HG03196 (cell line): ENCODE data around the gene ANXA9.
A peak's percentile ranks its signal among the peaks of the same experiment; 100 is the strongest.

ENCODE experiments used
- ATAC-seq: cut with Tn5 transposase; IDR thresholded peaks from one replicate; pipeline ENCODE4 v1.9.1; 2021; ENCODE audit not compliant: unreplicated experiment

Gene ANXA9

DNA sequence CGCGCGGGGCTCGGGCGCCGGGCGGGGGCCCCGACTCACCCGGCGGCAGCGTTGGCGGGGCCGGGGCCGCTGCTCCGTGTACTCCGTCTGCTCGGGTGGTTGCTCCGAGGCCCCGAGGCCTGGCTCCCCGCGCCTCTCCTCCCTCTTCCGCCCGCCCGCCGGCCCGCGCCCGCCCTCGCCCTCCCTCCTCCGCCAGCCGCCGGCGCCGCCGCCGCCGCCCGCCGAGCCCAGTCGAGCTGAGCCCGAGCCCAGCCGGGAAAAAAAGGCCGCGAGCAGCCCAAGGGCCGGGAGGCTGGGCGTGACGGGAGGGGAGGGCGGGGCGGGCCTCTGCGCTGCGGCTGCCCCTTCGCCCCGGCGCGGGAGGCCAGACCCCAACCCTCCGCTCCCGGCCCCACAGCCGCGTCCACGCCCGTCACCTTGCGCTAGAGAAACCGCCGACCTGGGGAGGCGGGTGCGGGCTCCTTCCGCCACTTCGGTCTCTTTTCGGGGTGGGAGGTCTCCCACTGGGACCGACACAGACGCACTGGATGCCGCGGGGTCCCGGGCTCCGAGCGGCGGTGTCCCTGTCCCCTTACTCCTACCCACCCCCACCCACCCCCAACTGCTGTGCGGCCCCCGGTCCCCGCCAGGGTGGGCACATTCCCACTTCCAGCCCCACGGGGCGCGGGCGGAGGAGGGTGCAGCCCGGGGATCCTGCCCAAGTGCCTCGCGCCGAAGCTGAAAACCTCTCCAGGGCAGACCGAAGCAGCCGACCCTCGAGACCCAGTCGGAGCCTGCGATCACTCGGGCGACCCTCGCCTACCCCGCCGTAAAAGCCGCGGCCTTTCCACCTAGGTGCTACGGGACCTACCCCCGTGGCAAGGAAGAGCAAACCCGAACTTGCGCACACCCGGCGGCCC lies 7.3 kb upstream of the ANXA9 start, which contains the start of gene CERS2:
Gene CERS2, minus strand, starts transcription at position 256 of the 899 bp plus-strand sequence. CDS start 5,745 bp downstream, outside the sequence.
- peak; percentile 42 for ATAC-seq

DNA sequence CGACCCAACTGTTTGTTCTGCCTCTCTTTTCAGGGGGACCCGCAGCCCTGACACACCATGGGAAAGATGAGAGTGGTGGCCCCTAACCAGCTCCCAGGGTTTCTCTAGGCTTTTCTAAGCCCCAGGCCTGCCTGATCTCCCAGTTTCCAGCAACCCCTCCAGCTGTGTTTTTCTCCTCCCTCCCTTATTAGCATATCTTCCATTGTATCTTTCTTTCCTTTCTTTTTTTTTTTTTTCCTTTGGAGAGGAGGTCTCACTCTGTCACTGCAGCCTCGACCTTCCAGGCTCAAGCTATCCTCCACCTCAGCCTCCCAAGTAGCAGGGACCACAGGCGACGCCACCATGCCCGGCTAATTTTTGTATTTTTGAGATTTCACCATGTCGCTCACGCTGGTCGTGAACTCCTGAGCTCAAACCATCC lies 5.7 kb upstream of the ANXA9 start:
- ATAC-seq = no peak

DNA sequence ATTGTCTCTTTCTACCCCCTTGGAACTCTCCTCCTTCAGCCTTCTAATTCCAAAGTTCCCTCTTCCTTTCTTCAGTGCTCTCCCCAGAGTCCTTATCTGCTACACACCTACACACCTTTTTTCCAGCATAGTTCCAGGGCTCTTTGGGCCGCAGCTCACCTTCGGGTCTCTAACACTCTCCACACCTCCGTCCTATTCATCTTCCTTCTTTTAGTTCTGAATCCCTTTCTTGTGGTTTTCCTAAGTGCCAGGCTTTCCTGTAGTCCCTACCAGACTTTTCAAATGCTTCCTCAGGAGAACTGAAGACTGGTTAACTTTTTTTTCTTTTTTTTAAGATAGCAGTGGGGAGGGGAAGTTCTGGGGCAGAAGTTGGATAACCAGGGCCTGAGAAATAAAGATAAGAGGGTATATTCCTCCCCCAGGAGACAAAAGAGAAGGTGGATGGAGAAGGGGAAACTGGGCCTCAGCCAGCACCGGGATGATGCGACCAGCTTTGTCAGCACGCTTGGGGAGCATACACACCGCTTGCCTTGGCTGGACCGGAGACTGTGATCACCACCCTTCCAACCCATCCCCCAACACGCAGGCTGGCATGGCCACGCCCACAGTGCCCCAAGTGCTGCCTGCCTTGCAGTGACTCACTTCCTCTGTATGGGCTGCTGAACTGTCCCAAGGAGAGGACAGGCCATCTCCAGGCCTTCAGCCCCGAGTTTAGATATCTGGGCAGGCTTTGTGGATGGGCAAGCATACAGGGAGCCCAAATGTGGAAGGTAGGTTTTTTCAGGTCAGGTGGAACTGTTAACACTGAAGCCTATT lies 5.0 kb upstream of the ANXA9 start:
- no peak for ATAC-seq

DNA sequence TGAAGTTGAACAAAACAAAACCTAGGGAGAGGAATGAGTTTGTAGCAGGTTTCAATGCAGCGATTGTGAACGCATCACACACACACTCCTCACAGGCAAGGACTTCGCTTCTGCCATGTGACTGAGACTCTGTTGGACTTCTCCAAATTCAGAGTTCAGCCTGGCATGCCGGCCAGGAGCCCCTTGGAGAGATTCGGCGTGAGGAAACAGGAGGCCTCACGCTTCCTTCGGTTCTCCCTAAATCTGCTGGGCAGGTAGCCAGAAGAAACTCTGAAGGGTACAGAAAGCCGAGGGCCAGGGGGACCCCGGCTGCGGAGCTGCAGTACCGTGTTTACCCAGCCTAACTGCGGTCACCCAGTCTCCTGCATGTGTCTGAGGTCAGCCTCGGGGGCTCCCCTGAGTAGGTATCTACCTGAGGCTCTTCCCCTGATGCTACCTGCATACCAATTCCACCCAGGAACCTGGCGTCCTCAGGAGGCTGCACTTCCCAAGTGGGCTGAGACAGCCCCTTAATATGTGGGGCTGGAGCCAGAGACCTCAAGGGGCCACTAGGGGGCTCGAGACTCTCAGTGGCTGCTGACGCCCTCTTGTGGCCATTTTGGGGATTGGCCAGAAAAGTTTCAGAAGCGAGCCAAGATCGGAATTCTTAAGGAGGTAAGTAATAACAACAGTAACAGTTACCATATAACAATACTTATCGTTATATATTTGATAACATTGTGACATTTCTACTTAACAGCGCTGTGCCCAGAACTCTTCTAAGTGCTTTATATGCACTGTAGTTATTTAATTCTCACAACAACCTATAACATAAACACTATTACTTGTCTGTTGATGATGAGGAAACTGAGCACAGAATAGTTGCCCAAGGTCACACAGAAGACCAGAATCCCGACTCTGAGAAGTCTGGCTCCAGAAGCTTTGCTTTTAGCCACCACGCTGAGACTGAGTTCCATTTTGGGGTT lies 2.7 kb upstream of the ANXA9 start:
- ATAC-seq = no peak

DNA sequence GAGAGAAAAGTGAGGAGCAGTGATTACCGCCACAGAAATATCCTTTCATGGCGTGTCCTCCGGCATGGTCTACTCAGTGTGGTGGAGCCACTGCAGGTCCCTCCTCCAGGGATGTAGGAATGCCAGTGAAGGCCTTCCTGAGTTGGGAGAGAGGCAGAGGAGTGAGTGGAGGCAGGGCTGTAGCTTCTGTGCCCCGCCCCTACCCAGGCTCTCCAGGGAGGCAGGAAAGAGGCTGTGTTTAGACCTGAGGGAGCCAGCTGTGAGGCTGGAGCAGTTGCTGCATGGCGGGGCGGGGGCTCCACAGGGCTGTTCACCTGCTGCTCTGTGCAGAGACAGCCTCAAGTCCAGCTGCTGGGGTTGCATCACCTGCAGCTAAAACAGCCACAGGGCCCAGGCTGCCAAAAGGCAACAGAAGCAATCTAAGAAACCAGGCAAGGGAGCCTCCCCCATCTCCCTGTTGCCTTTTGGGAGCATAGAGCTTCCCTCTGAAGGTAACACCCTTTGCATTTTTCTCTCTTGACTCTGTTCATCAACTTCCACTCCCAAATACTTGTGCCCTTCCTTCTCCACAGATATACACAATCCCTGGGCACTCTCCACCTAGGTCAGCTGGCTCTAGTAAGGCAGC lies 801 bp upstream of the ANXA9 start:
- no peak for ATAC-seq

DNA sequence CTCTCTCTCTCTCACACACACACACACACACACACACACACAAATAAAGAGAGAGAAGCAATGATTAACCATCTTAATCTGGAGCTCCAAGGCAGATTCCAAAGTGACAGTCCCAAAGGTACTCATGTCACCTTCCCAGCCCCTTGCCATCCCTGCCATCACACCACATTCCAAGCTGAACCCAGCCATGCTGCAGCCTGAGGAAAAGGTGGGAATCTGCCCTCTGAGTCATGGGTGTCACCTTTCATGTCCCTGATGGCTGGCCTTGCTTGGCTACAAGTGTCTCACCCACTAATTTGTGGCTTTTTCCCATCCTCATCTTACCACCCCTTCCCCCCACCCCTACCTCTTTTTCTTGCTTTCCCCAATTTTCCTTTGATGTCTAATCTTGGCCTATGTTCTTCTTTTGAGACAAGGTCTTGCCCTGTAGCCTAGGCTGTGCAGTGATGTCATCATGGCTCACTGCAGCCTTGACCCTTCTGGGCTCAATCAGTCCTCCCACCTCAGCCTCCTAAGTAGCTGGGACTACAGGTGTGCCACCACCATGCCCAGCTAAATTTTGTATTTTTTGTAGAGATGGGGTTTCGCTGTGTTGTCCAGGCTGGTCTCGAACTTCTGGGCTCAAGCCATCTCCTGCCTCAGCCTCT lies 3.2 kb downstream of the ANXA9 start:
- no peak for ATAC-seq

DNA sequence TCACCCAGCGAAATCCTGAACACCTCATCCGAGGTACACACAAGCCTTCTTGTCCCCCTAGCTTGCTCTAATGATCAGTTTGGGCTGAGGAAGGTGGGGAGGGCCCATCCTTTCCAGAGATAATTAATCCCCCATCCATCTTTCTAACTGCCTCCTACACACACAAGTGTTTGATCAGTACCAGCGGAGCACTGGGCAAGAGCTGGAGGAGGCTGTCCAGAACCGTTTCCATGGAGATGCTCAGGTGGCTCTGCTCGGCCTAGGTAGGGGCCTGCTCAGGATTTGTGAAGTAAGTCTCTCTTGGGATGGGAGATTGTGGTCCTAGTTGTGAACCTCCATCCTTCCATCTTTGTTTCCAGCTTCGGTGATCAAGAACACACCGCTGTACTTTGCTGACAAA lies 5.8 kb downstream of the ANXA9 start:
- no peak for ATAC-seq

DNA sequence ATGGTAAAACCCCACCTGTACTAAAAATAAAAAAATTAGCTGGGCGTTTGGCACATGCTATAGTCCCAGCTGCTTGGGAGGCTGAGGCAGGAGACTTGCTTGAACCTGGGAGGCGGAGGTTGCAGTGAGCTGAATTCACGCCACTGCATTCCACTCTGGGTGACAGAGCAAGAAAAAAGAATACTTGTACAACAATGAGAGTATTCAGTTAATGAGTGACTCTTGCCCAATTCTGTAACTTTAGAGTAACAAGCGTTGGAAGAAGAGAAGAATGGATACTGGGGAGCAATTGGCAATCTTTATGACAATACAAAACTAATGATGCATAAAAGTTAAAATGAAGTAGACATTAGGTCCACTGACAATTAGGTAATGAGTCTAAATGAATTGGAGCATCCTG lies 10.5 kb downstream of the ANXA9 start:
- ATAC-seq = no peak

DNA sequence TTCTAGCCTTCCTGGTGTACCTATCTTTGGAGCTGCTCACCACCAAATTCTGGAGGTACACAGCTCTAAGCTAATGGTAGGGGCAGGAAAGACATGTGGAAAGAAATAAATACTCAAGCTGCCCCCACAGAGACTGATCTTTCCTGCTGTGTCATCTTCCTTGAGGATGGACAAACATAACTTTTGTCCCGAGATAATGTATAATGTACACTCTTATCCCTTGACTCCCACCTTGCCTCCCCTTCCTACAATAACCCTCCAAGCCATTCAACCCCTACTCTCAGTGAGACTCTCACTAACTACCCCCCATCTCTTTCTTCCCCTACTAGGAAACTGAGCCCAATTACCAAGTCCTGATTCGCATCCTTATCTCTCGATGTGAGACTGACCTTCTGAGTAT lies 12.2 kb downstream of the ANXA9 start:
- ATAC-seq = no peak

DNA sequence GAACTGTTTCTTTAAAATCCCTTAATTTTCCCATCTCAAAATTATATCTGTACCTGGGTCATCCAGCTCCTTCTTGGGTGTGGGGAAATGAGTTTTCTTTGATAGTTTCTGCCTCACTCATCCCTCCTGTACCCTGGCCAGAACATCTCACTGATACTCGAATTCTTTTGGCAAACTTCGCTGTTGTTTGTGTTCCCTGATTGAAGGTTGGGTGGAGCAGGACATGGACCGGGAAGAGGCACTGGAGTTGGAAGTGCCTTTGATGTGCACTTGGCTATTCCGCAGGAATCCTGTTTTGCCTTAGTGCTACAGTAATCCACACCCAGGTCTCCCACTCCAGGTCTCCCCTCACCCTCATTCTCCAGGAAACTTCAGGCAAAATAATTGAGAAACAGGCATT lies 13.4 kb downstream of the ANXA9 start:
- ATAC-seq = no peak

DNA sequence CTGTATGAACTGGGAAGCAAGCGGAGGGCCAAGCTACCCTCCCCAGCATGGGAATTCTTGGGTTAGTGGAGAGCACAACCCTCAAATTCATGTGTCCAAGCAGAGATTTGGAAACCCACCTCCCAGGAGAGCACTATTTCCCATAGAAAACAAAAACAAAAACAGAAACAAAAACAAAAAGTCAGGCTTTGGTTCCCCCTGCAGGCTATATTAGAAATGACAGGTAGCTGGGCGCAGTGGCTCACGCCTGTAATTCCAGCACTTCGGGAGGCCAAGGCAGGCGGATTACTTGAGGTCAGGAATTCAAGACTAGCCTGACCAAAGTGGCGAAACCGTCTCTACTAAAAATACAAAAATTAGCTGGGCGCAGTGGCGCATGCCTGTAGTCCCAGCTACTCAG lies 13.8 kb downstream of the ANXA9 start:
- ATAC-seq = no peak

DNA sequence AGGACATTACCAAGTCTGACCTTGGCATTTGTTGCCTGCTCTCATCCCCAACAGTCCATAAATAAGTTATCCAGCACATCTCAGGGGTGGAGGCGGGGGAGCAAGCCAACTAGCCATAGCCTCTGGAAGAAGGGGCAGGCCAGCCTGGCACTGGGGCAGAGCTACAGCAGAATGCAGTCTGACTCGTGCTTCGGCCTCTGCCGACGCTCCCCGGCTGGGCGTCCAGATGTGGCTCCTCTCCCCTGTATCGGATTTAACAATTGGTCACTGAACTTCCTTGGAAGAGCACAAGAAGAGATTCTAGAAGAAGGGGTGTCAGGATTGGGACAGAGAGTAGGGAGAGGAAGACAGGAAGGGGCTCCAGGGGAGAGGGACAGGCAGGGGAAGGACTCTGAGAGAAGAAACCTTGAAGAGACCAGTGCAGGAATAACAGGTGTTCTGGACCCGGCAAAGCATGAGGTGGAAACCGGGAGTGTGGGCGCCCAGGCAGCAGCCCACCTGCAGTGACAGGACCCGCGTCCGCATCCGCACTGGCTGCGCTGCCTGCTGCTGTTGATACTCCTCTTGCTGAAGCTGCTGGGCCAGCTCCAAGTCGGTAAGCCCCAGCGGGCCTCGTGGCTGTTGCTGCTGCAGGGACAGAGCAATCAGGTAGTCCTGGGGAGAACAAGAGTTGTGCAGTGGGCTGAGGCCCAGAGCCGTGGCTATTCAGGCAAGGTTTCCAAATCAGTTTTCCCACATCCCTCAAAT lies 15.2 kb downstream of the ANXA9 start:
- ATAC-seq = no peak

DNA sequence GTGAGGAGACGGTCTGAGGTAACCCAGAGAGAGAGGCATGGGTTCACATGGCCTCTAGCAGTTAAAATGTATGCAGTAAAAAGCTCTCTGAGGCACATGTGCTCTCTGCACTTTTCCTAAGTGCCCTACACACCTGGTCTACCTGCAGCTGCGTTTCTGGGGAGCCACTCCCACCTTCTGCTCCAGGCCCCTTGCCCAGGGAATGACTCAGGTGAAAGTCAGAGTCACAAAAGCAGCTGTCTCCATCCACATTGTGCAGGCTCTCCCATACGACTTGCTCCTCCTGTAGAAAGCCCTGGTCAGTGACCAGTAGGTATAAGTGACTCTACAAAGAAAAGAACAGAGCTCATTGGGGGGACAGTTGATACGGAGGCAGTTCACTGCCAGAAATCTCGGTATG lies 15.9 kb downstream of the ANXA9 start:
- ATAC-seq = no peak

DNA sequence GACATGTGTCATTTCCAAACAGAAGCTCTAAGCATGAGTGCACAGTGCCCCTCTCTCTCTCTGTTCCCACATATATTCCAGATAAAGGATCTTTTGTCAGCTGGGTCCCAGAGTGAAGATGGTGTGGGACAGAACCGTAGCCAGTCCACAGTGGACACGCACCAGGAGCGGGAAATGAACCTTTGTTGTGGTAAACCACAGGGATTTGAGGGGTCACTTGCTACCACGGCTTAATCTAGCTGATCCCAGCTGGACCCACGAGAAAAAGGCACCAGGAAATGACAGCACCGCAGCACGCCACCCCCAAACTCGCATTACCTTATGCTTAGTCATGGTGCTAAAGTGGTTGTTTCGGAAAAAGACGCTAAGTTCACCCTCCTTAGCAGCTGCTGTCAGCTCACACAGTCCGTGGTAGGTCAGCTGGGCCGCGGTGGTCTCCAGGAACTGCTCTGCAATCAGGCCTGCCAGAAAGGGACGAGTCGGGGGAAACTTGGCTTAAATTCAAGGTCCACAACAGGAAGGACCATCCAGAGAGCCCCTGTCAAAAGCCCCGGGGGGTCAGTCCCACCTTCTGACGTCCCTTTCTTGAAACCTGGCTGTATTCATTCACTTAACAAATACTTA lies 17.1 kb downstream of the ANXA9 start:
- no peak for ATAC-seq

DNA sequence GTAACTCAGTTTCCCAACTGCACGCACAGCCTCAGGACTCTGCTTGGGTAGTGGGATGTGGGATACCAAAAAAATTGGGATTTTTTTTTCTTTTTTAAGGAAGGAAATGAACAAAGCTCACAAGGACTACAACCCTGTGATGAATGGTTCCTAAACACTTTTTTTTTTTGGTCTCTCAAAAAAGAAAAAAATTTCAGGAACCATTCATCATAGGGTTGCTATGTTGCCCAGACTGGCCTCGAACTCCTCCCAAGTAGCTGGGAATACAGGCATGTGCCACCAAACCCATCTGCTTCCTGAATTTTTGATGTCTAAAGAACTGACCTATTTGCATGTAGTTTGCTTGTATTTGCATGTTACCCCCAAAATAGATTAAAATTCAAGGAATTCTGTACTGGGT lies 17.8 kb downstream of the ANXA9 start:
- no peak for ATAC-seq

DNA sequence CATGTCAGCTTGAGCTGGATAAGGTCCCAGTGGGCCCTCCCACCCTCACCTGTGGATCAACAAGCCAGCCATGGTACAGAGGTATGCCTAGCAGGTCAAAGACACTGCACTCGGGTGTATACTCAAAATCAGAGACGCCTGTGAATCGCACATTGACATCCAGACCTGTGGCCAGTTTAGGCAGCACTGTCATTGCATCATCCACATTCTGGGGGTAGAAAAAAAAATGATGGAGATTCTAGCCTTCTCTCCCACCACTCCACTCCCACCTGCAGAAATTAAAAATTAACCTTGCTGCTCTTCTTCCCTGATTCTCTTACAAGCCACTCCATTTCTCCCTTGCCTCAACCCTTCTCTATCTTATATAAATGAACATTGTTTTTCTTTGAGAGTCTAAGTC lies 18.3 kb downstream of the ANXA9 start:
- ATAC-seq = no peak

DNA sequence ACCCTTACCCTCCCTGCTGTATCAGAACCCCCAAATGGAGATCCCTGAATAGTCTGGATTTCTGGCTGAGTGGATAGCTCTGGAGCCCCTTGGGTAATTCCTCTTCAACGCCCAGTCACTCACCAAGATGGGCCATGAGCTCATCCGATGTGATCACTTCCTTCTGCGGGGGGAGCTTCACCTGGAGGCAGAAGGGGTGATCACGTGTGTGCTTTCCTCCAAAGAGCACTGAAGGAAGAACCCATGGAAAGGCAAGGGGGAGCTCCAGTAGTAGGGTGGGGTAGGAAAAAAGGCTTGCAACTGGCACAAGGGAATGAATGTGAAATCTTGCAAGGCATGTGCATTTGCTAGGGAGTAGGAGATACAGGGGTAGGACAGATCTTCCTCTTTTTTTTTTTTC lies 19.5 kb downstream of the ANXA9 start:
- ATAC-seq = no peak

DNA sequence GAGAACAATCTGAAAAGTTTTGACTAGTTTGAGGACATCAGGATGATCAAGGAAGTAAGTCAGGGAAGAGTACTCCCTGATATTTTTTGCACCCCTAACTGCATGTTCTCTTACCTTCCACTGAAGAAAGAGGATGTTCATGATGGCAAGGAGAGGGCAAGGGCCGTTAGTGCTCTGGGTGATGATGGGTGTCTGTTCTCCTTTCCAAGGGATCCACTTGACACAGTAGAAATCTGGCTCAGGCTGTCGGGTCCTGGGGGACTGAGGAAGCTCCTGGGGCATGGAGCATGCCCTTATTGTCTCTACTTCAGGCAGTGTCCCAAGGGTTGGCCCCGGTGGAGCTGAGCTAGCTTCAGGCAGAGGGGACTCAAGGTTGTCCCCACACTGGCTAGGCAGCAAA lies 20.0 kb downstream of the ANXA9 start:
- ATAC-seq = no peak

DNA sequence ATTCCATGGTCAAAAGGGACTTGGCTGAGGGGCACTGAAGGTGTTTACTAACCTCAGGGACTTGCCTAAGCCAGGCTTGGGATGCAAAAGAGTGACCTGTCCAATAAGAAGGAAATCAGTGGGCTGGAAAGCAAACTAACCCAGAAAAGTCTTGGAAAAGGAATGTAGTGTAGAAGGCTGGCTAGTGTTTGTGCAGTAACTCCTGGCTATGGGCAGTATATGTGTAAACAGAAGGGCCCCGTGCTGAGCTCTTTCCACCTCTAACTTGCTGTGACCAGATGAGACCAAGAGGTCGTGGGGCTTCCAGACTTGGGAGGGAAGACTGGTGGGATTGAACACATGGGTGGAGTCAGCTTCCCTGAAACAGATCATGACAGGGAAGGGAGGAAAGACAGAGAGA lies 20.5 kb downstream of the ANXA9 start:
- ATAC-seq = no peak
